MCF 10A (cell line): ENCODE measurements around the gene TUT4. TPM values are rescaled to one million over a fixed set of nuclear protein-coding genes. Genes with fewer than 3 reads are reported as not detected.

Source experiments
- BruUV-seq: library from RNA; stranded (reverse); fragments of 400-500 nt; replicated peaks from 2 replicates; lab custom pipeline; 2021; lab: Mats Ljungman, UMichigan
- CTCF ChIA-PET: fragments of 300-600 bp; sonication (Branson Sonifier 250); formaldehyde crosslinking; extraction: SDS; loops from one replicate; lab custom pipeline; 2021; ENCODE audit warnings: antibody characterized with exemption, inconsistent platforms; lab: Yijun Ruan, JAX
- POLR2A ChIA-PET: fragments of 300-600, 350-650 bp; sonication (Branson Sonifier 250); formaldehyde crosslinking; extraction: SDS; loops from one replicate; lab custom pipeline; 2020; ENCODE audit warnings: antibody characterized with exemption, inconsistent platforms; lab: Yijun Ruan, JAX
- DNase-seq: peaks from one replicate; pipeline ENCODE4 v3.0.0-alpha.2; 2018; ENCODE audit not compliant: unreplicated experiment
- H3K27ac Mint-ChIP-seq: one replicate; pipeline ENCODE4 v1.8.0; 2022; ENCODE audit warnings: mild to moderate bottlenecking, low read depth, mixed read lengths; ENCODE audit not compliant: unreplicated experiment
- H3K27me3 Mint-ChIP-seq: one replicate; pipeline ENCODE4 v1.8.0; 2022; ENCODE audit warnings: mixed read lengths; ENCODE audit not compliant: insufficient read depth, unreplicated experiment
- H3K36me3 Mint-ChIP-seq: one replicate; pipeline ENCODE4 v1.8.0; 2022; ENCODE audit warnings: mild to moderate bottlenecking, moderate library complexity, mixed read lengths; ENCODE audit not compliant: insufficient read depth, unreplicated experiment
- H3K4me1 Mint-ChIP-seq: one replicate; pipeline ENCODE4 v1.8.0; 2022; ENCODE audit warnings: mixed read lengths; ENCODE audit not compliant: insufficient read depth, unreplicated experiment
- H3K4me3 Mint-ChIP-seq: one replicate; pipeline ENCODE4 v1.8.0; 2022; ENCODE audit warnings: mild to moderate bottlenecking, moderate library complexity, mixed read lengths; ENCODE audit not compliant: unreplicated experiment
- H3K9me3 Mint-ChIP-seq: one replicate; pipeline ENCODE4 v1.8.0; 2022; ENCODE audit warnings: mixed read lengths; ENCODE audit not compliant: unreplicated experiment
- intact Hi-C: fragments of 100-400 bp; cut with micrococcal nuclease; formaldehyde crosslinking; loops from 2 replicates; pipeline ENCODE4 v1.14.1; 2022
- total RNA-seq: library from RNA; stranded (reverse); gene quantifications from 2 replicates; pipeline ENCODE4 v1.2.3, GENCODE V29; 2022
- TF ChIP-seq, protein P1 (sequence below): fragments of 200-600 bp; IDR thresholded peaks from one replicate; pipeline ENCODE4 v1.8.0; 2022; ENCODE audit warnings: antibody characterized with exemption, mild to moderate bottlenecking; ENCODE audit not compliant: unreplicated experiment

Gene TUT4
- total RNA-seq, 1 experiment from 2014 or later, result 90.7 TPM

DNA sequence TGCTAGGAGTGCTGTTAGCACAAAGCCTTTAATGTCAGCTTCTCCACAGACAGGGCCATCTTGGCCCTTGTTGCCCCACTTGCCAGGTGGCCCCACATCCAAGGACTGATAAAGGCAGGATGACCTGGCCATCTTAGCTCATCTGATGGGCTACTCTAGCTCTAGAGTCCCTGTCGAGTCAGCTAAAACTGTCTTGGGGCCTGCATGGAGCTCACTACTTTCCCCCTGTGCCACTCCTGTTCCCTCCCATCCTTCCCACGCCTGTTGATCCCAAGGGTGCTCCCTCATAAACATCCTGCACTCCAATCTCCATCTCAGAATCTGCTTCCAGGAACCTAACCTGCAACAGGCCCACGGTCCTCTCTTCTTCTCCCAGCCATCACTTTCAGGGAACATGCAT is 48.6 kb upstream of the TUT4 start:
- TF ChIP-seq, protein P1, sequence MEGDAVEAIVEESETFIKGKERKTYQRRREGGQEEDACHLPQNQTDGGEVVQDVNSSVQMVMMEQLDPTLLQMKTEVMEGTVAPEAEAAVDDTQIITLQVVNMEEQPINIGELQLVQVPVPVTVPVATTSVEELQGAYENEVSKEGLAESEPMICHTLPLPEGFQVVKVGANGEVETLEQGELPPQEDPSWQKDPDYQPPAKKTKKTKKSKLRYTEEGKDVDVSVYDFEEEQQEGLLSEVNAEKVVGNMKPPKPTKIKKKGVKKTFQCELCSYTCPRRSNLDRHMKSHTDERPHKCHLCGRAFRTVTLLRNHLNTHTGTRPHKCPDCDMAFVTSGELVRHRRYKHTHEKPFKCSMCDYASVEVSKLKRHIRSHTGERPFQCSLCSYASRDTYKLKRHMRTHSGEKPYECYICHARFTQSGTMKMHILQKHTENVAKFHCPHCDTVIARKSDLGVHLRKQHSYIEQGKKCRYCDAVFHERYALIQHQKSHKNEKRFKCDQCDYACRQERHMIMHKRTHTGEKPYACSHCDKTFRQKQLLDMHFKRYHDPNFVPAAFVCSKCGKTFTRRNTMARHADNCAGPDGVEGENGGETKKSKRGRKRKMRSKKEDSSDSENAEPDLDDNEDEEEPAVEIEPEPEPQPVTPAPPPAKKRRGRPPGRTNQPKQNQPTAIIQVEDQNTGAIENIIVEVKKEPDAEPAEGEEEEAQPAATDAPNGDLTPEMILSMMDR, result no peak
- CTCF ChIA-PET, result no interaction called here
- Mint-ChIP-seq H3K4me3 (no peak overlapping the region), H3K9me3 (no peaks in the 10 kb centered on the region), H3K4me1 (peaks cover 10% of the 10 kb centered on the region), H3K36me3 (no peaks in the 10 kb centered on the region), H3K27me3 (no peaks in the 10 kb centered on the region), H3K27ac (no peak overlapping the region)
- intact Hi-C loops, result no loop called here
- POLR2A ChIA-PET, result interaction anchor here (0.7 to 1.3 kb wide), 2 partner anchors 12 to 17 kb away, joined by 3 to 4 read pairs; no protein-coding TSS in a partner anchor
- BruUV-seq, result no TSS peak
- DNase-seq, result no peak

DNA sequence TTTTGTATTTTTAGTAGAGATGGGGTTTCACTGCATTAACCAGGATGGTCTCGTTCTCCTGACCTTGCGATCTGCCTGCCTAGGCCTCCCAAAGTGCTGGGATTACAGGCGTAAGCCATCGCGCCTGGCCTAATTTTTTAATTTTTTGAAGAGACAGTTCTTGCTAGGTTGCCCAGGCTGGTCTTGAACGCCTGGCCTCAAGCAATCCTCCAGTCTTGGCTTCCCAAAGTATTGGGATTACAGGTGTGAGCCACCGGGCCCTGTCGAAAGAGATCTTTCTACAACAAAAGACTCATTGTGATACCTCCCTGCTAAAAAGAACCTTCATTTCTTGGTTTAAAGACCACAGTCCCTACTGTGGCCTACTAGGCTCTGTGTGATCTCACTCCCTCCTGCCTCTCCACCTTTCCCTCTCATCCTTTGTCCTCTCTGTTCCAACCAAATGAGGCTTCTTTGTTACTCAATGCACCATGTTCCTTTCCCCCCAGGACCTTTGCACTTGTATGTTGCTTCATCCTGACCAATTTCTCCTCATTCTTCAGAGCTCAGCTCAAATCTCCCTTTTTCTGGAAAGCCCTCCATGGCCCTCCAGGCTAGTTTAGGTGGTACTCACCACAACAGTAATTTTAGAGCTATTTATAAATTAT is 47.8 kb upstream of the TUT4 start:
- TF ChIP-seq, protein P1, result no peak
- CTCF ChIA-PET, result no interaction called here
- Mint-ChIP-seq H3K36me3 (no peaks in the 10 kb centered on the region), H3K4me1 (peaks cover 10% of the 10 kb centered on the region), H3K4me3 (no peak overlapping the region), H3K27me3 (no peaks in the 10 kb centered on the region), H3K27ac (no peak overlapping the region), H3K9me3 (no peaks in the 10 kb centered on the region)
- DNase-seq, result no peak
- intact Hi-C loops, result no loop called here
- POLR2A ChIA-PET, result interaction anchor here (0.7 to 1.3 kb wide), 2 partner anchors 13 to 16 kb away, joined by 3 to 4 read pairs; no protein-coding TSS in a partner anchor
- BruUV-seq, result no TSS peak

DNA sequence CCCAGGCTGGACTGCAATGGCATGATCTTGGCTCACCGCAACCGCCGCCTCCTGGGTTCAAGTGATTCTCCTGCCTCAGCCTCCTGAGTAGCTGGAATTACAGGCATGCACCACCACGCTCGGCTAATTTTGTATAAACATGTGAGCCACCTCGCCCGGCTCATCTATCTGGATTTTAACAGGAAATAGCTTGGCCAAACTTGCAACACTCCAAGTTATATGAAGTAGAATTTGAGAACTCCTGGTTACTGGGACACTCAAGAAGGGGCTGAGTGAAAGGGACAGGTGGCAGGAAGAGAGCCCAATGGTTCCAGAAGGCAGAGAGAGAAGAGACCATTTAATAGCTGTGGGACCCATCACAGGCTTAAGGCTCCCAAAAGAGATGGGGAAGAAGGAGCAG is 46.3 kb upstream of the TUT4 start:
- BruUV-seq, result no TSS peak
- H3K4me1 Mint-ChIP-seq, result peaks cover 7% of the 10 kb centered on the region
- no peaks in the 10 kb centered on the region for H3K36me3 Mint-ChIP-seq
- TF ChIP-seq, protein P1, result no peak
- ChIA-PET POLR2A (interaction anchor here (0.6 to 1.2 kb wide), 2 partner anchors 25 to 436 kb away, joined by 3 read pairs; no protein-coding TSS in a partner anchor), CTCF (no interaction called here)
- DNase-seq, result no peak
- H3K9me3 Mint-ChIP-seq, result no peaks in the 10 kb centered on the region
- no peak overlapping the region for H3K27ac Mint-ChIP-seq
- H3K27me3 Mint-ChIP-seq, result no peaks in the 10 kb centered on the region
- H3K4me3 Mint-ChIP-seq, result no peak overlapping the region
- intact Hi-C loops, result no loop called here

DNA sequence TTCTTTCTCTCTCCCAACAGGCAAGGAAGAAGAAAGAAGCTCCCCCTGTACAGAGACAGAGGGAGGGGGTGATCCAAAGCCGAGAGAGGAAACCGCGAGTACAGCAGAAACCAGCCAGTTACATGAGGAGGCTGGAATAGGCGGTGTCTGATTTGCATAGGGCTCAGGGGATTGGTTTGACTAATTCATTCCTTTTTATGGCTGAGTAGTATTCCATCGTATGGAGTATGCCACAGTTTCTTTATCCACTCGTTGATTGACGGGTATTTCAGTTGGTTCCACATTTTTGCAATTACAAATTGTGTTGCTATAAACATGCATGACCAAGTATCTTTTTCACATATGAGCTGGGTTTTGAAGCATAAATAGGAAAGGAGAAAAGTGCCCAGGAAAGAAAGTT is 45.8 kb upstream of the TUT4 start:
- TF ChIP-seq, protein P1, result no peak
- no peak overlapping the region for H3K4me3 Mint-ChIP-seq
- H3K27ac Mint-ChIP-seq, result no peak overlapping the region
- no TSS peak for BruUV-seq
- intact Hi-C loops, result no loop called here
- peaks cover 2% of the 10 kb centered on the region for H3K4me1 Mint-ChIP-seq
- ChIA-PET CTCF (no interaction called here), POLR2A (interaction anchor here (1.2 kb wide), 1 partner anchor 24 kb away, joined by 3 read pairs; no protein-coding TSS in a partner anchor)
- H3K9me3 Mint-ChIP-seq, result no peaks in the 10 kb centered on the region
- no peaks in the 10 kb centered on the region for H3K36me3 Mint-ChIP-seq
- DNase-seq, result no peak
- H3K27me3 Mint-ChIP-seq, result no peaks in the 10 kb centered on the region
